CD14-positive monocyte (primary cell): ENCODE data around the gene ATPAF1. TPM values are rescaled to one million over a fixed set of nuclear protein-coding genes. Genes with fewer than 3 reads are reported as not detected.

Experiments
- DNase-seq, 3 donors: peaks; one replicate each; pipeline ENCODE4 v3.0.0-alpha.2; 2011 to 2022
- H2AFZ ChIP-seq: 2 replicates; pipeline ENCODE4 v1.6.0; 2012; ENCODE audit warnings: mild to moderate bottlenecking, low read depth, low read length, inconsistent platforms; ENCODE audit not compliant: insufficient read depth, poor library complexity, severe bottlenecking
- H3K27ac ChIP-seq, 2 donors: 1 replicate in 1 of 2; 2 replicates in 1 of 2; pipeline ENCODE4 v1.5.1; 2012 to 2013; ENCODE audit warnings: low read length in 2 of 2, control low read depth in 1 of 2, inconsistent platforms in 1 of 2, low read depth in 1 of 2, mild to moderate bottlenecking in 1 of 2
- H3K27me3 ChIP-seq, 2 donors: one replicate each; pipeline versions ENCODE4 v1.6.0 to v1.6.1; 2011 to 2013; ENCODE audit warnings: low read length in 2 of 2; ENCODE audit not compliant: control insufficient read depth in 2 of 2, insufficient read depth in 2 of 2
- H3K36me3 ChIP-seq, 2 donors: replicated peaks in 1 of 2; 1 replicate in 1 of 2; 2 replicates in 1 of 2; pipeline versions ENCODE4 v1.5.1 to v1.6.1; 2012 to 2013; ENCODE audit warnings: low read length in 2 of 2, control low read depth in 1 of 2, inconsistent platforms in 1 of 2, mild to moderate bottlenecking in 1 of 2; ENCODE audit not compliant: insufficient read depth in 2 of 2, control insufficient read depth in 1 of 2
- H3K4me1 ChIP-seq, 2 donors: 1 replicate in 1 of 2; 2 replicates in 1 of 2; pipeline versions ENCODE4 v1.5.1 to v1.6.1; 2012 to 2013; ENCODE audit warnings: low read length in 2 of 2, control low read depth in 1 of 2, inconsistent platforms in 1 of 2, mild to moderate bottlenecking in 1 of 2, moderate library complexity in 1 of 2; ENCODE audit not compliant: insufficient read depth in 2 of 2, control insufficient read depth in 1 of 2
- H3K4me2 ChIP-seq: replicated peaks from 2 replicates; pipeline ENCODE3; 2012; ENCODE audit warnings: low read length, moderate library complexity, mild to moderate bottlenecking; ENCODE audit not compliant: poor library complexity, severe bottlenecking; ENCODE audit errors: extremely low read depth
- H3K4me3 ChIP-seq, 3 experiments: fragments of 200-600 bp in 1 of 3; sonication (generic) in 1 of 3; replicated peaks in 1 of 3; 1 replicate in 2 of 3; 2 replicates in 1 of 3; pipeline ENCODE4 v1.5.1; 2011 to 2013; ENCODE audit warnings: low read length in 3 of 3, mild to moderate bottlenecking in 3 of 3, control low read depth in 2 of 3, low read depth in 2 of 3, inconsistent platforms in 1 of 3, moderate library complexity in 1 of 3
- H3K79me2 ChIP-seq: 2 replicates; pipeline ENCODE4 v1.6.0; 2012; ENCODE audit warnings: mild to moderate bottlenecking, control low read depth, inconsistent platforms, low read length, moderate library complexity; ENCODE audit not compliant: insufficient read depth
- H3K9ac ChIP-seq: 2 replicates; pipeline ENCODE4 v1.6.0; 2017; ENCODE audit warnings: low read length, mild to moderate bottlenecking; ENCODE audit not compliant: insufficient read depth, poor library complexity, severe bottlenecking
- H3K9me3 ChIP-seq, 2 donors: replicated peaks in 1 of 2; 1 replicate in 1 of 2; 2 replicates in 1 of 2; pipeline versions ENCODE4 v1.5.1 to v1.6.1; 2012 to 2013; ENCODE audit warnings: low read length in 2 of 2, control low read depth in 1 of 2; ENCODE audit not compliant: control insufficient read depth in 1 of 2, insufficient read depth in 1 of 2
- H4K20me1 ChIP-seq: 2 replicates; pipeline ENCODE4 v1.6.0; 2012; ENCODE audit warnings: mild to moderate bottlenecking, low read length, control low read depth, moderate library complexity; ENCODE audit not compliant: insufficient read depth
- H3K27ac Mint-ChIP-seq, 7 donors: one replicate each; pipeline ENCODE4 v1.8.0; 2020; ENCODE audit warnings: mild to moderate bottlenecking in 7 of 7, mixed read lengths in 7 of 7, moderate library complexity in 6 of 7, inconsistent platforms in 2 of 7
- H3K27me3 Mint-ChIP-seq, 3 donors: one replicate each; pipeline ENCODE4 v1.8.0; 2021 to 2022; ENCODE audit warnings: low read depth in 3 of 3, mild to moderate bottlenecking in 3 of 3, mixed read lengths in 3 of 3, moderate library complexity in 3 of 3, inconsistent platforms in 1 of 3
- H3K36me3 Mint-ChIP-seq, 2 donors: one replicate each; pipeline ENCODE4 v1.8.0; 2020; ENCODE audit warnings: mixed read lengths in 2 of 2, inconsistent platforms in 1 of 2, mild to moderate bottlenecking in 1 of 2
- H3K4me1 Mint-ChIP-seq: one replicate; pipeline ENCODE4 v1.8.0; 2020; ENCODE audit warnings: mild to moderate bottlenecking, mixed read lengths
- H3K4me3 Mint-ChIP-seq, 2 donors: one replicate each; pipeline ENCODE4 v1.8.0; 2020; ENCODE audit warnings: mild to moderate bottlenecking in 2 of 2, mixed read lengths in 2 of 2, moderate library complexity in 1 of 2
- H3K9me3 Mint-ChIP-seq, 7 donors: one replicate each; pipeline ENCODE4 v1.8.0; 2020 to 2022; ENCODE audit warnings: mixed read lengths in 7 of 7, mild to moderate bottlenecking in 6 of 7, moderate library complexity in 6 of 7, inconsistent platforms in 2 of 7
- CTCF ChIP-seq: fragments of 200-600 bp; IDR thresholded peaks from one replicate; pipeline ENCODE4 v1.8.0; 2022; ENCODE audit warnings: antibody characterized with exemption, mild to moderate bottlenecking
- WGBS: methylation state at CpG from one replicate; pipeline ENCODE4 v1.1.5; 2013; ENCODE audit warnings: missing lambda C conversion rate; ENCODE audit not compliant: insufficient coverage; 5-methylcytosine and 5-hydroxymethylcytosine counted together
- intact Hi-C, 2 donors: fragments of 100-400 bp; cut with micrococcal nuclease; formaldehyde crosslinking; loops; one replicate each; pipeline versions ENCODE4 v1.15.0 to v1.15.1; 2023
- polyA plus RNA-seq, 3 donors: library from polyadenylated mRNA; depleted of rRNA in 1 of 3; unstranded in 2 of 3; stranded (reverse) in 1 of 3; fragments of 300-500 nt in 2 of 3; fragments of >200 nt in 1 of 3; fragmentation: Illumina TruSeq in 2 of 3; gene quantifications; 1 replicate in 2 of 3; 2 replicates in 1 of 3; pipeline ENCODE4 v1.2.3, GENCODE V29; 2012 to 2021

The ATPAF1 gene
- polyA plus RNA-seq, 3 donors = 16.9 to 45.4 (median 33.4) TPM

- Histone ChIP-seq H3K9me3 (peaks cover 0 to 9% of the 10 kb centered on the region in 2 donors), H3K9ac (no peak overlapping the region), H3K36me3 (peaks cover 20 to 60% of the 10 kb centered on the region in 2 donors), H3K27me3 (no peaks in the 10 kb centered on the region), H3K79me2 (no peaks in the 10 kb centered on the region), H4K20me1 (no peaks in the 10 kb centered on the region), H3K27ac (no peak overlapping the region), H3K4me2 (no peak overlapping the region), H2AFZ (no peak overlapping the region), H3K4me3 (no peak overlapping the region), H3K4me1 (no peaks in the 10 kb centered on the region)
- TF ChIP-seq CTCF = no peak
- Mint-ChIP-seq H3K36me3 (peaks cover 39 to 58% of the 10 kb centered on the region in 2 donors), H3K27ac (no peak overlapping the region), H3K9me3 (peaks cover 0 to 11% (median 7%) of the 10 kb centered on the region in 7 donors), H3K27me3 (no peaks in the 10 kb centered on the region), H3K4me1 (no peaks in the 10 kb centered on the region), H3K4me3 (no peak overlapping the region)
- intact Hi-C loops = no loop called here
- no peak for DNase-seq
- WGBS = no CpG with 5 or more reads among the region's 1 CpG
Observed at GRCh38 chr1:46646331-46646730, 21.8 kb downstream of the ATPAF1 start.

GRCh38 chr1:46645815-46646214 is 22.3 kb downstream of the ATPAF1 start:
- no peak overlapping the region for H3K4me3 Mint-ChIP-seq

More at GRCh38 chr1:46645815-46646214, 22.3 kb downstream of the ATPAF1 start:
- Histone ChIP-seq H3K27ac (no peak overlapping the region), H3K4me1 (no peaks in the 10 kb centered on the region), H3K27me3 (no peaks in the 10 kb centered on the region), H3K9ac (no peak overlapping the region), H4K20me1 (no peaks in the 10 kb centered on the region), H2AFZ (no peak overlapping the region), H3K79me2 (no peaks in the 10 kb centered on the region), H3K36me3 (peaks cover 20 to 60% of the 10 kb centered on the region in 2 donors), H3K4me3 (no peak overlapping the region), H3K4me2 (no peak overlapping the region), H3K9me3 (peaks cover 0 to 9% of the 10 kb centered on the region in 2 donors)
- intact Hi-C loops = no loop called here
- Mint-ChIP-seq H3K4me1 (peaks cover under 1% of the 10 kb centered on the region), H3K27me3 (no peaks in the 10 kb centered on the region), H3K36me3 (peaks cover 39 to 61% of the 10 kb centered on the region in 2 donors), H3K27ac (no peak overlapping the region), H3K9me3 (peaks cover 0 to 11% (median 7%) of the 10 kb centered on the region in 7 donors)
- WGBS = 100% methylated on average over 3 of the region's 4 CpGs
- TF ChIP-seq CTCF = no peak
- DNase-seq = no peak
